IMR-90 (cell line): ENCODE data around the gene AKR1C8. TPM values are rescaled to one million over a fixed set of nuclear protein-coding genes. Genes with fewer than 3 reads are reported as not detected.

Source experiments
- ATAC-seq: fragments of 200-7000 bp; cut with Tn5 transposase; 2 replicates; pipeline ENCODE4 v1.9.1; 2020; ENCODE audit warnings: low read depth, mild to moderate bottlenecking, moderate library complexity
- BruUV-seq: library from RNA; stranded (reverse); fragments of 400-500 nt; replicated peaks from 2 replicates; lab custom pipeline; 2021; lab: Mats Ljungman, UMichigan
- CTCF ChIA-PET: fragments of 300-600 bp; formaldehyde crosslinking; extraction: SDS; loops from one replicate; lab custom pipeline; 2021; ENCODE audit warnings: antibody characterized with exemption; lab: Yijun Ruan, JAX
- POLR2A ChIA-PET: fragments of 300-600 bp; sonication (Branson Sonifier 250); formaldehyde crosslinking; loops from one replicate; lab custom pipeline; 2022; ENCODE audit warnings: antibody characterized with exemption; ENCODE audit not compliant: unreplicated experiment; lab: Charles Lee
- DNase-seq: peaks from one replicate; pipeline ENCODE4 v3.0.0; 2013
- H2AFZ ChIP-seq: replicated peaks from 2 replicates; pipeline ENCODE3; 2013; ENCODE audit warnings: low read length, mild to moderate bottlenecking; ENCODE audit not compliant: poor library complexity
- H2AK5ac ChIP-seq: 2 replicates; pipeline ENCODE4 v1.6.1; 2013; ENCODE audit warnings: low read depth, low read length, inconsistent platforms
- H2AK9ac ChIP-seq: replicated peaks from 2 replicates; pipeline ENCODE3; 2013; ENCODE audit warnings: mild to moderate bottlenecking, low read depth, low read length, moderate library complexity; ENCODE audit not compliant: poor library complexity
- H2BK120ac ChIP-seq: 2 replicates; pipeline ENCODE4 v1.6.1; 2013; ENCODE audit warnings: low read depth, low read length, inconsistent platforms
- H2BK15ac ChIP-seq: 3 replicates; pipeline ENCODE4 v1.6.1; 2013; ENCODE audit warnings: low read depth, low read length, inconsistent platforms
- H2BK20ac ChIP-seq: 2 replicates; pipeline ENCODE4 v1.6.1; 2013; ENCODE audit warnings: low read depth, mild to moderate bottlenecking, inconsistent platforms, low read length, moderate library complexity
- H2BK5ac ChIP-seq: 2 replicates; pipeline ENCODE4 v1.6.1; 2013; ENCODE audit warnings: mild to moderate bottlenecking, low read depth, low read length, inconsistent platforms; ENCODE audit not compliant: poor library complexity, severe bottlenecking
- H3K14ac ChIP-seq: replicated peaks from 2 replicates; pipeline ENCODE4 v1.6.1; 2013; ENCODE audit warnings: low read depth, low read length, inconsistent platforms
- H3K18ac ChIP-seq: 2 replicates; pipeline ENCODE4 v1.6.1; 2013; ENCODE audit warnings: low read depth, low read length, control low read depth
- H3K23ac ChIP-seq: 2 replicates; pipeline ENCODE4 v1.6.1; 2013; ENCODE audit warnings: low read depth, low read length, inconsistent platforms
- H3K27ac ChIP-seq: 2 replicates; pipeline ENCODE4 v1.5.1; 2013; ENCODE audit warnings: mild to moderate bottlenecking, control low read depth, low read length; ENCODE audit not compliant: insufficient read depth
- H3K27me3 ChIP-seq: 2 replicates; pipeline ENCODE4 v1.6.1; 2013; ENCODE audit warnings: low read length; ENCODE audit not compliant: control insufficient read depth, insufficient read depth
- H3K36me3 ChIP-seq: 2 replicates; pipeline ENCODE4 v1.6.1; 2013; ENCODE audit warnings: low read length, mixed read lengths; ENCODE audit not compliant: control insufficient read depth, insufficient read depth
- H3K4ac ChIP-seq: 2 replicates; pipeline ENCODE4 v1.6.1; 2013; ENCODE audit warnings: low read depth, low read length, inconsistent platforms
- H3K4me1 ChIP-seq: 2 replicates; pipeline ENCODE4 v1.6.1; 2013; ENCODE audit warnings: low read length, mixed read lengths; ENCODE audit not compliant: control insufficient read depth, insufficient read depth
- H3K4me2 ChIP-seq: 2 replicates; pipeline ENCODE4 v1.6.1; 2013; ENCODE audit warnings: low read depth, mild to moderate bottlenecking, control low read depth, low read length, moderate library complexity
- H3K4me3 ChIP-seq: 2 replicates; pipeline ENCODE4 v1.5.1; 2013; ENCODE audit warnings: low read depth, mild to moderate bottlenecking, control low read depth, low read length, moderate library complexity; ENCODE audit not compliant: insufficient read depth
- H3K56ac ChIP-seq: 2 replicates; pipeline ENCODE4 v1.6.1; 2013; ENCODE audit warnings: low read length, inconsistent platforms; ENCODE audit not compliant: insufficient read depth; ENCODE audit errors: extremely low read depth
- H3K79me1 ChIP-seq, 2 experiments: 2 replicates each; pipeline ENCODE4 v1.6.1; 2013; ENCODE audit warnings: low read length in 2 of 2, inconsistent platforms in 1 of 2, low read depth in 1 of 2
- H3K9ac ChIP-seq: 2 replicates; pipeline ENCODE4 v1.6.1; 2013; ENCODE audit warnings: low read depth, low read length, control low read depth
- H3K9me1 ChIP-seq: 2 replicates; pipeline ENCODE4 v1.6.1; 2013; ENCODE audit warnings: low read length, inconsistent platforms; ENCODE audit not compliant: insufficient read depth
- H3K9me3 ChIP-seq: 2 replicates; pipeline ENCODE4 v1.6.1; 2013; ENCODE audit warnings: low read length; ENCODE audit not compliant: control insufficient read depth, insufficient read depth
- H4K20me1 ChIP-seq: 2 replicates; pipeline ENCODE4 v1.6.1; 2013; ENCODE audit warnings: low read length, inconsistent platforms; ENCODE audit not compliant: insufficient read depth
- H4K5ac ChIP-seq: 2 replicates; pipeline ENCODE4 v1.6.1; 2013; ENCODE audit warnings: mild to moderate bottlenecking, low read depth, low read length, control low read depth
- H4K8ac ChIP-seq, 2 experiments: 2 replicates each; pipeline ENCODE4 v1.6.1; 2013; ENCODE audit warnings: low read depth in 2 of 2, low read length in 2 of 2, control low read depth in 1 of 2, inconsistent platforms in 1 of 2
- H4K91ac ChIP-seq: 2 replicates; pipeline ENCODE4 v1.6.1; 2013; ENCODE audit warnings: low read depth, low read length, inconsistent platforms; ENCODE audit not compliant: insufficient read depth
- CEBPB ChIP-seq: IDR thresholded peaks from 2 replicates; pipeline ENCODE4 v1.6.1; 2012; ENCODE audit warnings: low read depth, low read length, improper control_type of control experiment
- WGBS, 2 experiments: methylation state at CpG; one replicate each; pipeline versions ENCODE4 v1.1.5 to v1.1.7; 2013; ENCODE audit warnings: missing lambda C conversion rate in 2 of 2; ENCODE audit not compliant: insufficient read length in 1 of 2; ENCODE audit errors: extremely low coverage in 2 of 2; 5-methylcytosine and 5-hydroxymethylcytosine counted together
- dilution Hi-C: fragments of 300-500 bp; cut with HindIII; formaldehyde crosslinking; loops from one replicate; pipeline ENCODE4 v1.14.3; 2018; ENCODE audit warnings: low sequenced_read_pairs; ENCODE audit not compliant: unreplicated experiment
- in situ Hi-C: fragments of 300-500 bp; cut with MboI; formaldehyde crosslinking; loops from 3 replicates; pipeline ENCODE4 v1.14.3; 2019; ENCODE audit warnings: low sequenced_read_pairs, inconsistent platforms, mixed read lengths
- intact Hi-C: fragments of 100-400 bp; cut with micrococcal nuclease; formaldehyde crosslinking; loops from 2 replicates; pipeline ENCODE4 v1.10.0; 2022
- polyA plus RNA-seq, 3 experiments: library from polyadenylated mRNA; depleted of rRNA; stranded (reverse); fragments of >200 nt; gene quantifications; 2 replicates each; pipeline ENCODE4 v1.2.3, GENCODE V29; 2012; ENCODE audit warnings: low replicate concordance in 1 of 3
- total RNA-seq: library from RNA; depleted of rRNA; stranded (reverse); fragments of >200 nt; gene quantifications from 2 replicates; pipeline ENCODE4 v1.2.3, GENCODE V29; 2012
- TF ChIP-seq, protein P1 (sequence below): fragments of 150-350 bp; IDR thresholded peaks from 2 replicates; pipeline ENCODE4 v1.6.1; 2016; ENCODE audit warnings: low read depth, mild to moderate bottlenecking, low read length, moderate library complexity, borderline replicate concordance

Gene AKR1C8
- total and polyA plus RNA-seq, 2 of the 4 experiments (the other 2 are of a cell fraction) = not detected

DNA sequence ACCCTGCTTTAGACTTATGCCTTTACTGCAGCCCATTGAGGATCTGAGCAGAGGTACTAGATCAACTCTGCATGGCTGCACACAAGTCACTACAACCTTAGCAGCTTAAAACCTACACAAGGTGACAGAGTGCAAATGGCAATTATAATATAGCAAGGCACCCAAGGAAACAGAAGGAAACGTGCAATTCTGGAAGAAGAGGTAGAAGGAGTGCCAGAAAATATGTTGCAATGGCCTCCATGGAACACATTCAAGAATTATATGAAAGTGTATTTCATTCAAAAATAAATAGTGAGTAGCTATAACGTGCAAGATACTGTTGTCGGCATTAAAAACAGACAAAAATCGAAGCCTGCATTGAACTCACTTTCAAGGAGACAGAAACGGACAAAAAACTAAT is 2.9 kb upstream of the AKR1C8 start:
- ChIA-PET POLR2A (no interaction called here), CTCF (no interaction called here)
- Histone ChIP-seq H3K9me3 (no peaks in the 10 kb centered on the region), H2BK120ac (no peak overlapping the region), H2AK9ac (no peak overlapping the region), H4K20me1 (no peaks in the 10 kb centered on the region), H3K79me1 (no peaks in the 10 kb centered on the region), H3K4me3 (no peak overlapping the region), H3K27ac (no peak overlapping the region), H2BK5ac (no peak overlapping the region), H4K5ac (no peak overlapping the region), H3K27me3 (no peaks in the 10 kb centered on the region), H3K56ac (no peak overlapping the region), H3K23ac (no peak overlapping the region), H2BK20ac (no peak overlapping the region), H2BK15ac (no peak overlapping the region), H3K9ac (no peak overlapping the region), H4K8ac (no peak overlapping the region), H3K4me1 (no peaks in the 10 kb centered on the region), H3K14ac (no peak overlapping the region), H3K18ac (no peak overlapping the region), H3K4me2 (no peak overlapping the region), H3K9me1 (no peaks in the 10 kb centered on the region), H2AK5ac (no peak overlapping the region), H3K4ac (no peak overlapping the region), H2AFZ (no peak overlapping the region), H3K36me3 (no peaks in the 10 kb centered on the region), H4K91ac (no peak overlapping the region)
- dilution Hi-C loops (no loop called here), intact Hi-C loops (no loop called here), in situ Hi-C loops (no loop called here)
- ATAC-seq (no peak), DNase-seq (no peak)
- no TSS peak for BruUV-seq
- TF ChIP-seq, protein P1, sequence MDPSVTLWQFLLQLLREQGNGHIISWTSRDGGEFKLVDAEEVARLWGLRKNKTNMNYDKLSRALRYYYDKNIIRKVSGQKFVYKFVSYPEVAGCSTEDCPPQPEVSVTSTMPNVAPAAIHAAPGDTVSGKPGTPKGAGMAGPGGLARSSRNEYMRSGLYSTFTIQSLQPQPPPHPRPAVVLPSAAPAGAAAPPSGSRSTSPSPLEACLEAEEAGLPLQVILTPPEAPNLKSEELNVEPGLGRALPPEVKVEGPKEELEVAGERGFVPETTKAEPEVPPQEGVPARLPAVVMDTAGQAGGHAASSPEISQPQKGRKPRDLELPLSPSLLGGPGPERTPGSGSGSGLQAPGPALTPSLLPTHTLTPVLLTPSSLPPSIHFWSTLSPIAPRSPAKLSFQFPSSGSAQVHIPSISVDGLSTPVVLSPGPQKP = no peak
- TF ChIP-seq CEBPB = no peak
- no CpG with 5 or more reads among the region's 5 CpGs for WGBS, 2 experiments
